BJ (cell line): ENCODE data around the gene RMI2. TPM values are rescaled to one million over a fixed set of nuclear protein-coding genes. Genes with fewer than 3 reads are reported as not detected.

Experiments
- CTCF ChIA-PET: fragments of 350-600 bp; formaldehyde crosslinking; extraction: SDS; loops from one replicate; lab custom pipeline; 2021; ENCODE audit warnings: antibody characterized with exemption, inconsistent platforms; lab: Yijun Ruan, JAX
- POLR2A ChIA-PET: fragments of 300-600 bp; sonication (Branson Sonifier 250); formaldehyde crosslinking; extraction: SDS; loops from one replicate; lab custom pipeline; 2021; ENCODE audit warnings: antibody characterized with exemption; lab: Charles Lee
- DNase-seq: peaks from one replicate; pipeline ENCODE4 v3.0.0-alpha.2; 2011; ENCODE audit warnings: low read depth
- H3K27me3 ChIP-seq: 2 replicates; pipeline ENCODE4 v1.6.0; 2011; ENCODE audit warnings: low read length; ENCODE audit not compliant: control insufficient read depth, insufficient read depth
- H3K36me3 ChIP-seq: 2 replicates; pipeline ENCODE4 v1.5.1; 2011; ENCODE audit warnings: low read length; ENCODE audit not compliant: control insufficient read depth, insufficient read depth
- H3K4me3 ChIP-seq: 2 replicates; pipeline ENCODE4 v1.5.1; 2011; ENCODE audit warnings: low read depth, mild to moderate bottlenecking, control low read depth, low read length
- CTCF ChIP-seq: IDR thresholded peaks from 2 replicates; pipeline ENCODE4 v1.5.1; 2011; ENCODE audit warnings: low read depth, mild to moderate bottlenecking, control low read depth, inconsistent platforms, low read length, moderate library complexity; ENCODE audit not compliant: insufficient read depth
- polyA plus RNA-seq: library from polyadenylated mRNA; depleted of rRNA; stranded (reverse); fragments of >200 nt; gene quantifications from 2 replicates; pipeline ENCODE4 v1.2.3, GENCODE V29; 2011

The RMI2 gene
- polyA plus RNA-seq, 1 experiment, result 1.7 TPM

GRCh38 chr16:11360641-11361373, 15.5 kb downstream of the RMI2 start:
- TF ChIP-seq CTCF, result no peak
- DNase-seq, result no peak
- Histone ChIP-seq H3K36me3 (no peaks in the 10 kb centered on the region), H3K4me3 (no peak overlapping the region), H3K27me3 (no peaks in the 10 kb centered on the region)
- ChIA-PET POLR2A (no interaction called here), CTCF (interaction anchor here (7.5 to 10.3 kb wide), 2 partner anchors 102 to 397 kb away, joined by 46 to 112 read pairs; partner anchors contain the start of gene SOCS1)

GRCh38 chr16:11361701-11362451, 16.6 kb downstream of the RMI2 start:
- Histone ChIP-seq H3K27me3 (no peaks in the 10 kb centered on the region), H3K4me3 (no peak overlapping the region), H3K36me3 (no peaks in the 10 kb centered on the region)
- CTCF ChIA-PET, result no interaction called here
- TF ChIP-seq CTCF, result no peak
- POLR2A ChIA-PET, result interaction anchor here (0.5 kb wide), 1 partner anchor 221 kb away, joined by 8 read pairs; no protein-coding TSS in a partner anchor
- no peak for DNase-seq

GRCh38 chr16:11363927-11364258, 18.6 kb downstream of the RMI2 start:
- Histone ChIP-seq H3K36me3 (no peaks in the 10 kb centered on the region), H3K4me3 (no peak overlapping the region), H3K27me3 (no peaks in the 10 kb centered on the region)
- TF ChIP-seq CTCF, result no peak
- no peak for DNase-seq
- ChIA-PET POLR2A (no interaction called here), CTCF (interaction anchor here (1.2 to 1.5 kb wide), 2 partner anchors 32 to 107 kb away, joined by 3 to 4 read pairs; no protein-coding TSS in a partner anchor)

- POLR2A ChIA-PET, result no interaction called here
- Histone ChIP-seq H3K4me3 (no peak overlapping the region), H3K36me3 (no peaks in the 10 kb centered on the region), H3K27me3 (no peaks in the 10 kb centered on the region)
- no peak for DNase-seq
- TF ChIP-seq CTCF, result no peak
- CTCF ChIA-PET, result no interaction called here
Observed at GRCh38 chr16:11367483-11367906, 22.2 kb downstream of the RMI2 start.
